Activated T-cell treated with anti-CD3 and anti-CD28 coated beads, Interleukin-2, amount 50 U/mL, for 1 hour (primary cell): ENCODE data around the gene CRX.
"Not testable (repeated sequence)": the region's sequence is repeated elsewhere in the genome, so short reads cannot be mapped to it uniquely, and the experiment has no call there.

Source experiments
- DNase-seq: peaks from one replicate; pipeline ENCODE4 v3.0.0-alpha.2; 2020

Gene CRX

DNA sequence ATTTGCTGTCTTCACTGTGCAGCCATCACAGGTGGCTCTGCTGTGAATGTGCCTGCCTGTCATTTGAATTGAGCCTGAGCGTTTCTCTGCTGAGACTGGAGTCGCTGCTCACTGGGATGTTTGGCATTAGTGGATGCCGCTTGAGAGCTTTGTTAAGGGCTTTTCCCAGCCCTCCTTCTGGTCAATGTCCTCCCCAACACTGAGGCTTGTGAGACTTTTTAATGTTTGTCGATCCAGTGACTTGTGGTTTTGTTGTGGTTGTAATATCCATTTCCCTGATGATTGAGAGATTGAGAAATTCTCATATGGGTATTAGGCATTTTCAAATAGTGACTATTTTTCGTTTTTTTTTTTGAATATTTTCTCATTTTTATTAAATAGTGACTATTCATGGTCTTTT is 39.9 kb downstream of the CRX start:
- DNase-seq = no peak

DNA sequence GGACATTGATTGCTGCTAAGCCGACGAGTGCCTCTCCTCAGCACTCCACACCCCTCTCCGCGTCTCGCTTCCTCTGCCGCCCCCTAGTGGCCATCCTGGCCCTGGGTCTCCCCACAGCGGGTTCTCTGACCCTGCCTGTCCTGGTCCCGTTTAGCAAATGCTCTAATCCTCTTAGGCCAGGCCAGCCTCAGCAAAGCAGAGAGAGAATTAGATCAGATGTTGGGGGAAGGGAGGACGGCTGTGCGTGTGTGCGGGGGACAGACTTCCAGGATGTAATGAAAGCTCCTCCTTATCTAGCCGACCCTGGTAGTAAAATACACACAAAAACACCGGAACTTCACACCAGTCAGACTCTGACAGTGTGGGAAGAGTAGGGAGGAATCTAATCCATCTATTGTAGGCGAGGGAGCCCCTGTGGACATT is 41.8 kb downstream of the CRX start:
- peak; percentile 84 for DNase-seq

GRCh38 chr19:47865166-47865565 is 43.4 kb downstream of the CRX start:
- DNase-seq = no peak

DNA sequence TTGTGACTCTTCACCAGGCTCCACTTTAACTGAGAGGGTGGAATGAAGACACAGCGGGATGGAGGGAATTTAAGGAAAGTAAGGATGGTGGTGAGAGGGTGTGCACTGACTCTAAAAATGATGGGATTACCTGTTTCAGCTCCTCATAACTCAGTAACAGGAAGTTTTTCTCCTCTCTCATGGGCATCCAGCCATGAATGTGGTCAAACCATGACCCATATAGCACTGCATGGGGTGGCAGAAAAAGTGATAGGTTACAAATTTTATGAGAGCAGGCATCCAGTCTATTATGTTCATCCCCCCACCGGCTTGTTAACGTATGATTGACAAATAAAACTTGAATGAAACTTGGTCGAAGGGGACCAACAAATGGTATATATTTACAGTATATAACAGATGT is 57.2 kb downstream of the CRX start:
- no peak for DNase-seq

GRCh38 chr19:47879385-47879784 is 57.6 kb downstream of the CRX start:
- DNase-seq = not testable (repeated sequence)

DNA sequence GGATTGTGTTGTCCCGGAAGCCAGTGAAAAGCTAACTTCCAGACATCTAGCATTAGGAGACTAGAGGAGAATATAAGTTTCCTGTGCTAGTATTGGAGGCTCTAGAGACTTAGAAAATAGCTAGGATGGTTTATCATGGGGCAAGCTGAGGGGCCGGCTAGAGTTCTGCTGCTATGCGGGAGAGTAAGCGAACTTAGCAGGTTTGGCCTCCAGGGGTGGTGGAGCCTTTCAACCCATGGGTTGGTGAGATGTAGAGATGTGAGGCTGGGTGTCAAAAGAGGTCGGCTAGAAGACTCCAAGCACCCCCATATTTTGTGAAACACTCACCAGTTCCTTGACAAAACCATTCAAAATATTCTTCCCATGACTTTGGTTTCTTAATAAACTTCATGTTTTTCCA is 60.0 kb downstream of the CRX start:
- no peak for DNase-seq

- no peak for DNase-seq
Measured at GRCh38 chr19:47882890-47883289, 61.2 kb downstream of the CRX start.

- no peak for DNase-seq
Measured at GRCh38 chr19:47885067-47885463, 63.3 kb downstream of the CRX start.

- DNase-seq = no peak
Measured at GRCh38 chr19:47886010-47886559, 64.3 kb downstream of the CRX start, which contains the start of gene SULT2A1. SULT2A1 (minus strand) TSS chr19:47886315; CDS start chr19:47886257, 58 bp downstream.

DNA sequence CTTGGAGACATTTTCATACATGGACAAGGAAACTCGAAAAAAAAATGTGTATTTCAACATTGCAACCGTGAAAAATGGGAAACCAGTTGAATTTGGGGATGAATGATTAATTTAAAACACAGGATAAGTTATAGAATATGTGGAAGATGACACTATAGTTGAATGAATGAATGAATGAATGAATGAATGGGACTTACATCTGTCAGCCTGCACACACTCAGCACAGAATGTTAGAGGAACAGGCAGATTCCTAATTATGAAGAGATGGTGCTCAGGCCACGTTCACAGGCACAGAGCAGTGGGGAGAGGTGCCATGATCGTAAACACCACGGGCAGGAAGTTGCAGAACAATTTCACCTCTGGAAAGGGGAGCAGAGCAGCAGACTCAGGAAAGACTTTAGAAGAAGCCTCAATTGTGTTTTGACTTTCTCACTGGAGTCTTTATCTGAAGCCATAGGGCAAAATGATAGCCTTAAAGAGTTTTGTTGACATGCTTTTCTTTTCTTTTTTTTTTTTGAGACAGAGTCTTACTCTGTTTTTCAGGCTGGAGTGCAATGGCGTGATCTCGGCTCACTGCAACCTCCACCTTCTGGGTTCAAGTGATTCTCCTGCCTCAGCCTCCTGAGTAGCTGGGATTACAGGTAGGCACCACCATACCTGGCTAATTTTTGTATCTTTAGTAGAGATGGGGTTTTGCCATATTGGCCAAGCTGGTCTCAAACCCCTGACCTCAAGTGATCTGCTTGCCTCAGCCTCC is 69.3 kb downstream of the CRX start:
- DNase-seq = no peak

- no peak for DNase-seq
Measured at GRCh38 chr19:47891622-47891922, 69.8 kb downstream of the CRX start.

DNA sequence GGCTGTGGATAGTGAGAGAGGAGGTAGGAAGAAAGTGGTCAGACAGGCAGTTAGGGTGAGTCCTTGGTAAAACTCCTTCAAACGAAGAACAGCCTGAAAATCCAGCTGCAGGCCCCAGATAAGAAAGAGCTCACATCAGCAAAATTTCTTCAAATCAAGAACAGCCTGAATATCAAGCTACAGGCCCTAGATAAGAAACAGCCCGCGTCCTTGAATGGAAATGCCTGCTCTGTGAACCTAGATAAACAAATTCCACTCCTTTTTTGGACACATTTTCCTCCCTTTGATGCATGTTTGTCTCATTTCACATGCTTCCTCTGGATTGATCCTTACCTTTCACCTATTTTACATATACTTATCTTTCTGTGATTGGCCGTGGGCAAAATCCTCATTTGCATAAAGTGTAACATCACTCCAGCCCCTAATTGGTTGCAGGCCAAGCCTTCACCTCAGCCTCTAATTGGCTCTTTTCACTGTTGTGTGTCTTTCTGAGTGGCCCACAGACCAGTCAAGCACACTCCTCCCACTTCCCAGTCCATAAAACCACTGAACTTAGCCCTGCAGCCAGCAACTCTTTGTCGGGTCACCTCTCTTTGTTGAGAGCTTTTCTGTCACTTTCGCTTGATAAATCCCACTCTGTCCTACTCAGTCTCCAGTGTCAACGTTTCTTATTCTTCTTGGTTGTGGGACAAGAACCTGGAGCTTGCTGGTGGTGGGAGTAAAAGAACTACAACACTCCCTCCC is 70.4 kb downstream of the CRX start:
- no peak for DNase-seq
